IMR-90 (cell line): ENCODE data around the gene TSPAN14. TPM values are rescaled to one million over a fixed set of nuclear protein-coding genes. Genes with fewer than 3 reads are reported as not detected.

Experiments used
- ATAC-seq: fragments of 200-7000 bp; cut with Tn5 transposase; 2 replicates; pipeline ENCODE4 v1.9.1; 2020; ENCODE audit warnings: low read depth, mild to moderate bottlenecking, moderate library complexity
- BruUV-seq: library from RNA; stranded (reverse); fragments of 400-500 nt; replicated peaks from 2 replicates; lab custom pipeline; 2021; lab: Mats Ljungman, UMichigan
- CTCF ChIA-PET: fragments of 300-600 bp; formaldehyde crosslinking; extraction: SDS; loops from one replicate; lab custom pipeline; 2021; ENCODE audit warnings: antibody characterized with exemption; lab: Yijun Ruan, JAX
- POLR2A ChIA-PET: fragments of 300-600 bp; sonication (Branson Sonifier 250); formaldehyde crosslinking; loops from one replicate; lab custom pipeline; 2022; ENCODE audit warnings: antibody characterized with exemption; ENCODE audit not compliant: unreplicated experiment; lab: Charles Lee
- DNase-seq: peaks from one replicate; pipeline ENCODE4 v3.0.0; 2013
- H2AFZ ChIP-seq: replicated peaks from 2 replicates; pipeline ENCODE3; 2013; ENCODE audit warnings: low read length, mild to moderate bottlenecking; ENCODE audit not compliant: poor library complexity
- H2AK5ac ChIP-seq: 2 replicates; pipeline ENCODE4 v1.6.1; 2013; ENCODE audit warnings: low read depth, low read length, inconsistent platforms
- H2AK9ac ChIP-seq: replicated peaks from 2 replicates; pipeline ENCODE3; 2013; ENCODE audit warnings: mild to moderate bottlenecking, low read depth, low read length, moderate library complexity; ENCODE audit not compliant: poor library complexity
- H2BK120ac ChIP-seq: 2 replicates; pipeline ENCODE4 v1.6.1; 2013; ENCODE audit warnings: low read depth, low read length, inconsistent platforms
- H2BK15ac ChIP-seq: 3 replicates; pipeline ENCODE4 v1.6.1; 2013; ENCODE audit warnings: low read depth, low read length, inconsistent platforms
- H2BK20ac ChIP-seq: 2 replicates; pipeline ENCODE4 v1.6.1; 2013; ENCODE audit warnings: low read depth, mild to moderate bottlenecking, inconsistent platforms, low read length, moderate library complexity
- H2BK5ac ChIP-seq: 2 replicates; pipeline ENCODE4 v1.6.1; 2013; ENCODE audit warnings: mild to moderate bottlenecking, low read depth, low read length, inconsistent platforms; ENCODE audit not compliant: poor library complexity, severe bottlenecking
- H3K14ac ChIP-seq: replicated peaks from 2 replicates; pipeline ENCODE4 v1.6.1; 2013; ENCODE audit warnings: low read depth, low read length, inconsistent platforms
- H3K18ac ChIP-seq: 2 replicates; pipeline ENCODE4 v1.6.1; 2013; ENCODE audit warnings: low read depth, low read length, control low read depth
- H3K23ac ChIP-seq: 2 replicates; pipeline ENCODE4 v1.6.1; 2013; ENCODE audit warnings: low read depth, low read length, inconsistent platforms
- H3K27ac ChIP-seq: 2 replicates; pipeline ENCODE4 v1.5.1; 2013; ENCODE audit warnings: mild to moderate bottlenecking, control low read depth, low read length; ENCODE audit not compliant: insufficient read depth
- H3K27me3 ChIP-seq: 2 replicates; pipeline ENCODE4 v1.6.1; 2013; ENCODE audit warnings: low read length; ENCODE audit not compliant: control insufficient read depth, insufficient read depth
- H3K36me3 ChIP-seq: 2 replicates; pipeline ENCODE4 v1.6.1; 2013; ENCODE audit warnings: low read length, mixed read lengths; ENCODE audit not compliant: control insufficient read depth, insufficient read depth
- H3K4ac ChIP-seq: 2 replicates; pipeline ENCODE4 v1.6.1; 2013; ENCODE audit warnings: low read depth, low read length, inconsistent platforms
- H3K4me1 ChIP-seq: 2 replicates; pipeline ENCODE4 v1.6.1; 2013; ENCODE audit warnings: low read length, mixed read lengths; ENCODE audit not compliant: control insufficient read depth, insufficient read depth
- H3K4me2 ChIP-seq: 2 replicates; pipeline ENCODE4 v1.6.1; 2013; ENCODE audit warnings: low read depth, mild to moderate bottlenecking, control low read depth, low read length, moderate library complexity
- H3K4me3 ChIP-seq: 2 replicates; pipeline ENCODE4 v1.5.1; 2013; ENCODE audit warnings: low read depth, mild to moderate bottlenecking, control low read depth, low read length, moderate library complexity; ENCODE audit not compliant: insufficient read depth
- H3K56ac ChIP-seq: 2 replicates; pipeline ENCODE4 v1.6.1; 2013; ENCODE audit warnings: low read length, inconsistent platforms; ENCODE audit not compliant: insufficient read depth; ENCODE audit errors: extremely low read depth
- H3K79me1 ChIP-seq, 2 experiments: 2 replicates each; pipeline ENCODE4 v1.6.1; 2013; ENCODE audit warnings: low read length in 2 of 2, inconsistent platforms in 1 of 2, low read depth in 1 of 2
- H3K9ac ChIP-seq: 2 replicates; pipeline ENCODE4 v1.6.1; 2013; ENCODE audit warnings: low read depth, low read length, control low read depth
- H3K9me1 ChIP-seq: 2 replicates; pipeline ENCODE4 v1.6.1; 2013; ENCODE audit warnings: low read length, inconsistent platforms; ENCODE audit not compliant: insufficient read depth
- H3K9me3 ChIP-seq: 2 replicates; pipeline ENCODE4 v1.6.1; 2013; ENCODE audit warnings: low read length; ENCODE audit not compliant: control insufficient read depth, insufficient read depth
- H4K20me1 ChIP-seq: 2 replicates; pipeline ENCODE4 v1.6.1; 2013; ENCODE audit warnings: low read length, inconsistent platforms; ENCODE audit not compliant: insufficient read depth
- H4K5ac ChIP-seq: 2 replicates; pipeline ENCODE4 v1.6.1; 2013; ENCODE audit warnings: mild to moderate bottlenecking, low read depth, low read length, control low read depth
- H4K8ac ChIP-seq, 2 experiments: 2 replicates each; pipeline ENCODE4 v1.6.1; 2013; ENCODE audit warnings: low read depth in 2 of 2, low read length in 2 of 2, control low read depth in 1 of 2, inconsistent platforms in 1 of 2
- H4K91ac ChIP-seq: 2 replicates; pipeline ENCODE4 v1.6.1; 2013; ENCODE audit warnings: low read depth, low read length, inconsistent platforms; ENCODE audit not compliant: insufficient read depth
- BHLHE40 ChIP-seq: fragments of 150-350 bp; IDR thresholded peaks from 2 replicates; pipeline ENCODE4 v1.6.1; 2016; ENCODE audit warnings: mild to moderate bottlenecking, low read depth, low read length
- CEBPB ChIP-seq: IDR thresholded peaks from 2 replicates; pipeline ENCODE4 v1.6.1; 2012; ENCODE audit warnings: low read depth, low read length, improper control_type of control experiment
- CHD1 ChIP-seq: IDR thresholded peaks from 2 replicates; pipeline ENCODE4 v1.6.1; 2012; ENCODE audit warnings: low read depth, low read length, improper control_type of control experiment
- FOS ChIP-seq: fragments of 150-350 bp; IDR thresholded peaks from 2 replicates; pipeline ENCODE4 v1.6.1; 2016; ENCODE audit warnings: low read depth, low read length
- MAFK ChIP-seq: IDR thresholded peaks from 2 replicates; pipeline ENCODE4 v1.6.1; 2012; ENCODE audit warnings: low read depth, low read length, improper control_type of control experiment
- MAZ ChIP-seq: IDR thresholded peaks from 2 replicates; pipeline ENCODE4 v1.6.1; 2012; ENCODE audit warnings: low read depth, mild to moderate bottlenecking, low read length, improper control_type of control experiment, moderate library complexity, borderline replicate concordance
- MXI1 ChIP-seq: IDR thresholded peaks from 2 replicates; pipeline ENCODE4 v1.6.1; 2012; ENCODE audit warnings: low read depth, mild to moderate bottlenecking, low read length, moderate library complexity, borderline replicate concordance
- NFE2L2 ChIP-seq: fragments of 150-350 bp; IDR thresholded peaks from 2 replicates; pipeline ENCODE4 v1.6.1; 2016; ENCODE audit warnings: low read depth, mild to moderate bottlenecking, low read length
- POLR2A ChIP-seq: IDR thresholded peaks from 2 replicates; pipeline ENCODE4 v1.6.1; 2012; ENCODE audit warnings: mild to moderate bottlenecking, low read depth, low read length
- RAD21 ChIP-seq: IDR thresholded peaks from 2 replicates; pipeline ENCODE4 v1.6.1; 2012; ENCODE audit warnings: low read length, improper control_type of control experiment
- RCOR1 ChIP-seq: IDR thresholded peaks from 2 replicates; pipeline ENCODE4 v1.6.1; 2012; ENCODE audit warnings: mild to moderate bottlenecking, low read length, improper control_type of control experiment; ENCODE audit not compliant: insufficient replicate concordance
- RFX5 ChIP-seq: IDR thresholded peaks from 2 replicates; pipeline ENCODE4 v1.8.0; 2012; ENCODE audit warnings: low read depth, mild to moderate bottlenecking, low read length, moderate library complexity
- SMC3 ChIP-seq: fragments of 150-350 bp; IDR thresholded peaks from 2 replicates; pipeline ENCODE4 v1.6.1; 2016; ENCODE audit warnings: low read depth, mild to moderate bottlenecking, antibody characterized with exemption, low read length, moderate library complexity
- WGBS, 2 experiments: methylation state at CpG; one replicate each; pipeline versions ENCODE4 v1.1.5 to v1.1.7; 2013; ENCODE audit warnings: missing lambda C conversion rate in 2 of 2; ENCODE audit not compliant: insufficient read length in 1 of 2; ENCODE audit errors: extremely low coverage in 2 of 2; 5-methylcytosine and 5-hydroxymethylcytosine counted together
- dilution Hi-C: fragments of 300-500 bp; cut with HindIII; formaldehyde crosslinking; loops from one replicate; pipeline ENCODE4 v1.14.3; 2018; ENCODE audit warnings: low sequenced_read_pairs; ENCODE audit not compliant: unreplicated experiment
- in situ Hi-C: fragments of 300-500 bp; cut with MboI; formaldehyde crosslinking; loops from 3 replicates; pipeline ENCODE4 v1.14.3; 2019; ENCODE audit warnings: low sequenced_read_pairs, inconsistent platforms, mixed read lengths
- intact Hi-C: fragments of 100-400 bp; cut with micrococcal nuclease; formaldehyde crosslinking; loops from 2 replicates; pipeline ENCODE4 v1.10.0; 2022
- polyA plus RNA-seq, 3 experiments: library from polyadenylated mRNA; depleted of rRNA; stranded (reverse); fragments of >200 nt; gene quantifications; 2 replicates each; pipeline ENCODE4 v1.2.3, GENCODE V29; 2012; ENCODE audit warnings: low replicate concordance in 1 of 3
- total RNA-seq: library from RNA; depleted of rRNA; stranded (reverse); fragments of >200 nt; gene quantifications from 2 replicates; pipeline ENCODE4 v1.2.3, GENCODE V29; 2012
- TF ChIP-seq, protein P1 (sequence below): fragments of 150-350 bp; IDR thresholded peaks from 2 replicates; pipeline ENCODE4 v1.6.1; 2017; ENCODE audit warnings: mild to moderate bottlenecking, antibody characterized with exemption, low read length, low read depth
- TF ChIP-seq, protein P2 (sequence below): fragments of 150-350 bp; IDR thresholded peaks from 2 replicates; pipeline ENCODE4 v1.6.1; 2016; ENCODE audit warnings: low read depth, mild to moderate bottlenecking, low read length, moderate library complexity, borderline replicate concordance
- TF ChIP-seq, protein P3 (sequence below): conservative IDR thresholded peaks from 2 replicates; pipeline ENCODE4 v1.5.1; 2012; ENCODE audit warnings: mild to moderate bottlenecking, low read depth, low read length, improper control_type of control experiment

Gene TSPAN14
- total and polyA plus RNA-seq, 2 of the 4 experiments (the other 2 are of a cell fraction): 18.5 to 43.0 TPM

DNA sequence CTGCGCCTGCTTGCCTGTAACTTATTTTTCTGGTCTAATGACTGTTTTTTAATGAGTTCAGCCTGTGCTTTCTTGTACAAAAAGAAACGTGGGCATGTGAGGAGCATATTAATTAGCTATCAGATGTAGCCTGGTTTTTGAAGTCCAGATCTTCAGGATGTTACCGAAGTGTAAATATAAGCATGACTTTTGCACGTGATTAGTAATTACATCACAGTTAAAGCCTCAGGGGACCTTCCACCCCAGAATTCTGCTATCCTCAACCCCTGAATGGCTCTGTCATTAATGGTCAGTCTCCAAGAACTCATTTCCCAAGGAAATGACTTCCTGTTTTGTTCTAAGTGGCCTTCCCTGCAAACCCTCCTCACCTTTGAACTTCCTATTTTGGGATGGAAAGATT, 47.9 kb upstream of the TSPAN14 start:
- CTCF ChIA-PET: interaction anchor here (1.4 kb wide), 1 partner anchor 28 kb away, joined by 6 read pairs; no protein-coding TSS in a partner anchor
- no peak overlapping the region for H2AK5ac ChIP-seq

More for the DNA sequence above, 47.9 kb upstream of the TSPAN14 start:
- no peaks in the 10 kb centered on the region for H4K20me1 ChIP-seq
- no peak for DNase-seq
- H2BK15ac ChIP-seq: no peak overlapping the region
- H3K27ac ChIP-seq: no peak overlapping the region
- no peak overlapping the region for H3K18ac ChIP-seq
- no peak overlapping the region for H3K4ac ChIP-seq
- H2BK120ac ChIP-seq: no peak overlapping the region
- H3K27me3 ChIP-seq: peaks cover 18% of the 10 kb centered on the region
- dilution Hi-C loops (no loop called here), in situ Hi-C loops (no loop called here), intact Hi-C loops (no loop called here)
- H3K79me1 ChIP-seq: no peaks in the 10 kb centered on the region
- H2BK20ac ChIP-seq: no peak overlapping the region
- POLR2A ChIA-PET: no interaction called here
- H4K91ac ChIP-seq: no peak overlapping the region
- no peak overlapping the region for H2AK9ac ChIP-seq
- no peak overlapping the region for H4K5ac ChIP-seq
- no peaks in the 10 kb centered on the region for H3K9me3 ChIP-seq
- no peak overlapping the region for H3K4me2 ChIP-seq
- no peak for ATAC-seq
- TF ChIP-seq MXI1 (no peak), POLR2A (no peak), SMC3 (no peak), NFE2L2 (no peak), MAFK (no peak), CEBPB (no peak), MAZ (no peak), CHD1 (no peak), RFX5 (no peak), FOS (no peak), RCOR1 (no peak), BHLHE40 (no peak), RAD21 (no peak)
- TF ChIP-seq, protein P1, sequence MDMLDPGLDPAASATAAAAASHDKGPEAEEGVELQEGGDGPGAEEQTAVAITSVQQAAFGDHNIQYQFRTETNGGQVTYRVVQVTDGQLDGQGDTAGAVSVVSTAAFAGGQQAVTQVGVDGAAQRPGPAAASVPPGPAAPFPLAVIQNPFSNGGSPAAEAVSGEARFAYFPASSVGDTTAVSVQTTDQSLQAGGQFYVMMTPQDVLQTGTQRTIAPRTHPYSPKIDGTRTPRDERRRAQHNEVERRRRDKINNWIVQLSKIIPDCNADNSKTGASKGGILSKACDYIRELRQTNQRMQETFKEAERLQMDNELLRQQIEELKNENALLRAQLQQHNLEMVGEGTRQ: no peak
- TF ChIP-seq, protein P2, sequence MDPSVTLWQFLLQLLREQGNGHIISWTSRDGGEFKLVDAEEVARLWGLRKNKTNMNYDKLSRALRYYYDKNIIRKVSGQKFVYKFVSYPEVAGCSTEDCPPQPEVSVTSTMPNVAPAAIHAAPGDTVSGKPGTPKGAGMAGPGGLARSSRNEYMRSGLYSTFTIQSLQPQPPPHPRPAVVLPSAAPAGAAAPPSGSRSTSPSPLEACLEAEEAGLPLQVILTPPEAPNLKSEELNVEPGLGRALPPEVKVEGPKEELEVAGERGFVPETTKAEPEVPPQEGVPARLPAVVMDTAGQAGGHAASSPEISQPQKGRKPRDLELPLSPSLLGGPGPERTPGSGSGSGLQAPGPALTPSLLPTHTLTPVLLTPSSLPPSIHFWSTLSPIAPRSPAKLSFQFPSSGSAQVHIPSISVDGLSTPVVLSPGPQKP: no peak
- TF ChIP-seq, protein P3, sequence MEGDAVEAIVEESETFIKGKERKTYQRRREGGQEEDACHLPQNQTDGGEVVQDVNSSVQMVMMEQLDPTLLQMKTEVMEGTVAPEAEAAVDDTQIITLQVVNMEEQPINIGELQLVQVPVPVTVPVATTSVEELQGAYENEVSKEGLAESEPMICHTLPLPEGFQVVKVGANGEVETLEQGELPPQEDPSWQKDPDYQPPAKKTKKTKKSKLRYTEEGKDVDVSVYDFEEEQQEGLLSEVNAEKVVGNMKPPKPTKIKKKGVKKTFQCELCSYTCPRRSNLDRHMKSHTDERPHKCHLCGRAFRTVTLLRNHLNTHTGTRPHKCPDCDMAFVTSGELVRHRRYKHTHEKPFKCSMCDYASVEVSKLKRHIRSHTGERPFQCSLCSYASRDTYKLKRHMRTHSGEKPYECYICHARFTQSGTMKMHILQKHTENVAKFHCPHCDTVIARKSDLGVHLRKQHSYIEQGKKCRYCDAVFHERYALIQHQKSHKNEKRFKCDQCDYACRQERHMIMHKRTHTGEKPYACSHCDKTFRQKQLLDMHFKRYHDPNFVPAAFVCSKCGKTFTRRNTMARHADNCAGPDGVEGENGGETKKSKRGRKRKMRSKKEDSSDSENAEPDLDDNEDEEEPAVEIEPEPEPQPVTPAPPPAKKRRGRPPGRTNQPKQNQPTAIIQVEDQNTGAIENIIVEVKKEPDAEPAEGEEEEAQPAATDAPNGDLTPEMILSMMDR: no peak
- H3K4me1 ChIP-seq: no peaks in the 10 kb centered on the region; the same call in 1 of the 2 replicates
- H2BK5ac ChIP-seq: no peak overlapping the region
- H4K8ac ChIP-seq: no peak overlapping the region
- H3K9me1 ChIP-seq: no peaks in the 10 kb centered on the region; the same call in 1 of the 2 replicates
- H3K14ac ChIP-seq: no peak overlapping the region
- BruUV-seq: no TSS peak
- H2AFZ ChIP-seq: no peak overlapping the region
- no CpG with 5 or more reads among the region's 4 CpGs for WGBS, 2 experiments
- no peaks in the 10 kb centered on the region for H3K36me3 ChIP-seq
- no peak overlapping the region for H3K56ac ChIP-seq
- no peak overlapping the region for H3K4me3 ChIP-seq
- no peak overlapping the region for H3K23ac ChIP-seq
- no peak overlapping the region for H3K9ac ChIP-seq
